Measurements from ENCODE around the gene CRLF2. TPM values are rescaled to one million over a fixed set of nuclear protein-coding genes. Genes with fewer than 3 reads are reported as not detected.

Gene CRLF2
- total RNA-seq, 1 experiment from 2014 or later, result 0.34 TPM

GRCh38 chrX:1152090-1152489 is 60.4 kb downstream of the CRLF2 start:
- Histone ChIP-seq H3K4me3 (replicated peaks in 1 of 2; ENCODE audit: low read depth in 1 of 2, low read length in 2 of 2) (no peak overlapping the region), H3K4me2 (ENCODE audit: low read length) (no peak overlapping the region), H3K9ac (ENCODE audit: low read length) (no peak overlapping the region), H3K79me2 (ENCODE audit: insufficient read depth, low read length) (no peaks in the 10 kb centered on the region), H3K27ac (ENCODE audit: low read depth, low read length) (no peak overlapping the region), H3K9me2 (ENCODE audit: insufficient read depth) (no peaks in the 10 kb centered on the region), H3K27me3 (ENCODE audit: insufficient read depth, low read length) (peaks cover 5% of the 10 kb centered on the region; the same call in 1 of the 2 replicates), H2AFZ (ENCODE audit: low read depth, low read length, poor library complexity, severe bottlenecking) (no peak overlapping the region), H3K9me3 (ENCODE audit: control insufficient read depth in 1 of 2, insufficient read depth in 1 of 2, low read depth in 1 of 2, low read length in 2 of 2) (no peaks in the 10 kb centered on the region), H3K4me1 (ENCODE audit: control insufficient read depth in 1 of 2, insufficient read depth in 2 of 2, low read length in 2 of 2) (peaks cover 0 to 4% of the 10 kb centered on the region in 2 experiments; a peak in 1 of 4 replicates), H3K36me3 (ENCODE audit: control insufficient read depth in 1 of 2, insufficient read depth in 2 of 2, low read length in 2 of 2) (no peaks in the 10 kb centered on the region), H4K20me1 (ENCODE audit: insufficient read depth) (no peaks in the 10 kb centered on the region)
- DNase-seq (ENCODE audit: low read depth, low spot score), result no peak
- no peak for TF ChIP-seq CTCF (IDR thresholded peaks at IDR 0.05 in 2 of 3, conservative IDR thresholded peaks at IDR 0.05 in 1 of 3; ENCODE audit: borderline replicate concordance in 1 of 3, insufficient read depth in 1 of 3, low read depth in 2 of 3, low read length in 2 of 3)
- TF ChIP-seq RAD21 (IDR thresholded peaks at IDR 0.05; ENCODE audit: low read depth), result no peak
- no TSS peak for BruUV-seq (replicated peaks)
- ATAC-seq, result no peak
- ChIA-PET CTCF (no interaction called here), RAD21 (ENCODE audit: low non-redundant PET in 1 of 2, low total read pairs in 2 of 2, uncharacterized antibody in 2 of 2, unreplicated experiment in 2 of 2) (no interaction called here), POLR2A (no interaction called here)
- intact Hi-C loops (cut with micrococcal nuclease), result no loop called here

GRCh38 chrX:1151378-1152077 is 60.9 kb downstream of the CRLF2 start:
- H3K4me2 ChIP-seq (ENCODE audit: low read length), result no peak overlapping the region
- no peaks in the 10 kb centered on the region for H3K9me3 ChIP-seq (ENCODE audit: control insufficient read depth in 1 of 2, insufficient read depth in 1 of 2, low read depth in 1 of 2, low read length in 2 of 2)
- ATAC-seq (no peak), DNase-seq (ENCODE audit: low read depth, low spot score) (no peak)
- H3K9me2 ChIP-seq (ENCODE audit: insufficient read depth), result no peaks in the 10 kb centered on the region
- H3K79me2 ChIP-seq (ENCODE audit: insufficient read depth, low read length), result no peaks in the 10 kb centered on the region
- BruUV-seq (replicated peaks), result no TSS peak
- H2AFZ ChIP-seq (ENCODE audit: low read depth, low read length, poor library complexity, severe bottlenecking), result no peak overlapping the region
- no peaks in the 10 kb centered on the region for H3K36me3 ChIP-seq (ENCODE audit: control insufficient read depth in 1 of 2, insufficient read depth in 2 of 2, low read length in 2 of 2)
- no peak overlapping the region for H3K27ac ChIP-seq (ENCODE audit: low read depth, low read length)
- RAD21 ChIA-PET (ENCODE audit: low non-redundant PET in 1 of 2, low total read pairs in 2 of 2, uncharacterized antibody in 2 of 2, unreplicated experiment in 2 of 2), result no interaction called here
- CTCF ChIA-PET, result no interaction called here
- H3K27me3 ChIP-seq (ENCODE audit: insufficient read depth, low read length), result peaks cover 5% of the 10 kb centered on the region; the same call in 1 of the 2 replicates
- H4K20me1 ChIP-seq (ENCODE audit: insufficient read depth), result no peaks in the 10 kb centered on the region
- no peak overlapping the region for H3K4me3 ChIP-seq (replicated peaks in 1 of 2; ENCODE audit: low read depth in 1 of 2, low read length in 2 of 2)
- H3K4me1 ChIP-seq (ENCODE audit: control insufficient read depth in 1 of 2, insufficient read depth in 2 of 2, low read length in 2 of 2), result peaks cover 0 to 4% of the 10 kb centered on the region in 2 experiments; a peak in 1 of 4 replicates
- H3K9ac ChIP-seq (ENCODE audit: low read length), result no peak overlapping the region
- intact Hi-C loops (cut with micrococcal nuclease), result no loop called here
- POLR2A ChIA-PET, result no interaction called here
- TF ChIP-seq ZBTB33 (IDR thresholded peaks at IDR 0.05; ENCODE audit: extremely low read depth, insufficient replicate concordance, low read length), result no peak
- TF ChIP-seq JUND (IDR thresholded peaks at IDR 0.05), result no peak
- no peak for TF ChIP-seq ATF3 (IDR thresholded peaks at IDR 0.05)
- TF ChIP-seq REST (IDR thresholded peaks at IDR 0.05; ENCODE audit: low read depth), result no peak
- TF ChIP-seq EGR1 (IDR thresholded peaks at IDR 0.05; ENCODE audit: low read depth), result no peak
- TF ChIP-seq SIN3A (IDR thresholded peaks at IDR 0.05; ENCODE audit: low read depth), result no peak
- TF ChIP-seq CBX3 (IDR thresholded peaks at IDR 0.05; ENCODE audit: low read depth), result no peak
